Testis (tissue), 3 donors: ENCODE data around the gene PLCL2. TPM values are rescaled to one million over a fixed set of nuclear protein-coding genes. Genes with fewer than 3 reads are reported as not detected.

Source experiments
- DNase-seq: peaks from one replicate; pipeline ENCODE4 v3.0.0-alpha.2; 2019
- H3K27ac ChIP-seq, 2 donors: fragments of 200-600 bp; sonication (generic); one replicate each; pipeline ENCODE4 v1.5.1; 2019
- H3K27me3 ChIP-seq: fragments of 200-600 bp; sonication (generic); one replicate; pipeline ENCODE4 v1.5.1; 2019
- H3K36me3 ChIP-seq: fragments of 200-600 bp; sonication (generic); one replicate; pipeline ENCODE4 v1.5.1; 2017; ENCODE audit warnings: low read depth; ENCODE audit errors: missing control alignments
- H3K4me1 ChIP-seq: fragments of 200-600 bp; sonication (generic); one replicate; pipeline ENCODE4 v1.5.1; 2019
- H3K4me3 ChIP-seq, 2 donors: fragments of 200-600 bp; sonication (generic); one replicate each; pipeline ENCODE4 v1.5.1; 2017 to 2019
- H3K9me3 ChIP-seq: fragments of 200-600 bp; sonication (generic); one replicate; pipeline ENCODE4 v1.5.1; 2017
- POLR2A ChIP-seq: fragments of 450-650 bp; IDR thresholded peaks from one replicate; pipeline ENCODE4 v1.6.1; 2017; ENCODE audit warnings: antibody characterized with exemption, mild to moderate bottlenecking, moderate library complexity
- WGBS, 2 donors: methylation state at CpG; one replicate each; pipeline ENCODE4 v1.1.5; 2018; 5-methylcytosine and 5-hydroxymethylcytosine counted together
- intact Hi-C: fragments of 100-400 bp; cut with DNase I; formaldehyde crosslinking; loops from one replicate; pipeline ENCODE4 v1.15.1; 2023; ENCODE audit warnings: low total_unique reads
- polyA plus RNA-seq: library from polyadenylated mRNA; stranded (reverse); fragments of 350-450 nt; fragmentation: Illumina TruSeq; extraction: RNeasy Lipid Tissue Mini Kit (QIAGEN cat#74804); gene quantifications from one replicate; pipeline ENCODE4 v1.2.3, GENCODE V29; 2014; ENCODE audit warnings: low read depth, low replicate concordance; ENCODE audit not compliant: insufficient read depth
- total RNA-seq, 2 donors: library from RNA; depleted of rRNA; stranded (reverse); fragments of >200 nt; gene quantifications; one replicate each; pipeline ENCODE4 v1.2.3, GENCODE V29; 2016
- TF ChIP-seq, protein P1 (sequence below), 3 experiments: fragments of 450-650 bp in 2 of 3; fragments of 200-600 bp in 1 of 3; sonication (generic) in 1 of 3; IDR thresholded peaks; one replicate each; pipeline ENCODE4 v1.5.1; 2016 to 2019; ENCODE audit warnings: antibody characterized with exemption in 3 of 3, mild to moderate bottlenecking in 2 of 3, moderate library complexity in 1 of 3

PLCL2 gene
- total and polyA plus RNA-seq, 3 donors from 2014 or later: 10.7 to 23.0 (median 15.0) TPM

DNA sequence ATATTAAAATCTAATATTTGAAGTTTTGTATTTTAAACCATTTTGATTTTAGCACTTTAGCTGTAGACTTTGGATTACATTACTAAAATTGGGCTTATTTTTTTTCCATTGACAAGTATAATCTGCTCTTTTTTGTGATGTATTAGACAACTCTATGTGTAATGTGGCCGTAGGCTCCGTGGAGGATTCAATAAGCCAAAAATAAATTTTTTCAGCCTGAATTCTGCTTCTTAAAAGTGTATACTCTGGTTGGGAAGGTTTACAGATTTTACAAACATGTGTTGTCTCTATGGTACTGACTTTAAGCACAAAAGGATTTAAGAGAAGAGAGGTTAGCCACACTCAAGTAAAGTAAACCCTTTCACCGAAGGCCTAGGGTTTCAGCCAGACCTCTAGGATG, 110.8 kb downstream of the PLCL2 start:
- H3K4me1 ChIP-seq: no peaks in the 10 kb centered on the region
- no peaks in the 10 kb centered on the region for H3K36me3 ChIP-seq
- H3K4me3 ChIP-seq: no peak overlapping the region
- no peak for DNase-seq
- intact Hi-C loops: no loop called here
- H3K27me3 ChIP-seq: no peaks in the 10 kb centered on the region
- no peak for TF ChIP-seq POLR2A
- TF ChIP-seq, protein P1, sequence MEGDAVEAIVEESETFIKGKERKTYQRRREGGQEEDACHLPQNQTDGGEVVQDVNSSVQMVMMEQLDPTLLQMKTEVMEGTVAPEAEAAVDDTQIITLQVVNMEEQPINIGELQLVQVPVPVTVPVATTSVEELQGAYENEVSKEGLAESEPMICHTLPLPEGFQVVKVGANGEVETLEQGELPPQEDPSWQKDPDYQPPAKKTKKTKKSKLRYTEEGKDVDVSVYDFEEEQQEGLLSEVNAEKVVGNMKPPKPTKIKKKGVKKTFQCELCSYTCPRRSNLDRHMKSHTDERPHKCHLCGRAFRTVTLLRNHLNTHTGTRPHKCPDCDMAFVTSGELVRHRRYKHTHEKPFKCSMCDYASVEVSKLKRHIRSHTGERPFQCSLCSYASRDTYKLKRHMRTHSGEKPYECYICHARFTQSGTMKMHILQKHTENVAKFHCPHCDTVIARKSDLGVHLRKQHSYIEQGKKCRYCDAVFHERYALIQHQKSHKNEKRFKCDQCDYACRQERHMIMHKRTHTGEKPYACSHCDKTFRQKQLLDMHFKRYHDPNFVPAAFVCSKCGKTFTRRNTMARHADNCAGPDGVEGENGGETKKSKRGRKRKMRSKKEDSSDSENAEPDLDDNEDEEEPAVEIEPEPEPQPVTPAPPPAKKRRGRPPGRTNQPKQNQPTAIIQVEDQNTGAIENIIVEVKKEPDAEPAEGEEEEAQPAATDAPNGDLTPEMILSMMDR (IDR thresholded peaks at IDR 0.05): no peak
- no peaks in the 10 kb centered on the region for H3K9me3 ChIP-seq
- H3K27ac ChIP-seq: no peak overlapping the region
- WGBS, 2 donors: 76 to 87% methylated on average over 3 of the region's 3 CpGs

DNA sequence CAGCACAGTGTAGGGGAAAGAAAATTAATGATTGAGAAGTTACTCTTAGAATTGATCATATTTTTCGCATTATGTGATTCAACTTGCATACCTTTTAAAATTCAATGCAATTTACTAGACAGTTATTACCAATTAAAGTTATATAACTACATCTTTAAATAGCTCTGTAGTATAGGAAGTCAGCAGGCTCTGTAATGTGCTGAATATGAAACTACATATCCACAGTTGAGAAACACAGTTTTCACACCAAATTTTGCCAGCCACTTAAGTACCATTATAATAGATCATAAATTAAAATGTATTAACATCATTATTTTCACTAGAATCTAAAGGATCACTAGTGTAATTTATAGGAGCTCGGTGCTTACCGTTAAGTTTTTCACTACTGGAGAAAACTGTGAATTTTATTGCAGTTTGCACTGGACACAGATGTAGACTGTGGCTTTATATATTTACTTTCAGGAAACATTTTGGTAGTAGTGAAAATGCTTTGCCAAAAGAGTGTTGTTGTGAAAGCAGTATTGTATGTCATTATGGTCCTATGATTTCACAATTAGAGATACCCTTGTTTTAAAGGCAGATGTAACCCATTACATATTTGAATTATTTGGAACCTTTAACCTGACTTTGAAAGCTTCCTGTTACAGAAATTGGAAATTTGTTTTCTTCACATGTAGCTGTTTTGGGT, 113.6 kb downstream of the PLCL2 start:
- no peak for DNase-seq

DNA sequence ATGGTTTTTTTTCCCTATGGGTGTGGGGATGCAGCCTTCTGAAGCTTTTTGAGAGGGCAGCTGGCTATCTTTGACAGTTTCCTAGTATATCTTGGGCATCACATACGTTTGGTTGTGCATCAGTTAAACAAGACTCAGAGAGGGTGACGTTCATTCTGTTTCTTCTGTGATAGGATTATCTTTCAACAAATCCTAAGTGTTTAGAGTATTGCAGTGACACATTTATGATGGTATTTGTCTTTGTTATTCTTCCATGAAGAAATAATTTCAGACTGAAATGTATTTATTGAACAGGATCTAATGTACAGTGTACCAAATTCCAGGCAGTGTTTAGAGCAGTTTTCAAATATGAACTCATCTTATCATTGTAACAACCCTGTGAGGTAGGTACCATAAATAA, 114.4 kb downstream of the PLCL2 start:
- Histone ChIP-seq H3K9me3 (no peaks in the 10 kb centered on the region), H3K4me1 (no peaks in the 10 kb centered on the region), H3K27me3 (no peaks in the 10 kb centered on the region), H3K27ac (no peak overlapping the region), H3K4me3 (no peak overlapping the region), H3K36me3 (no peaks in the 10 kb centered on the region)
- no peak for TF ChIP-seq POLR2A
- TF ChIP-seq, protein P1 (IDR thresholded peaks at IDR 0.05): no peak
- 72 to 82% methylated on average over 2 of the region's 2 CpGs for WGBS, 2 donors
- intact Hi-C loops: no loop called here
- DNase-seq: no peak

More for the DNA sequence above, 113.6 kb downstream of the PLCL2 start:
- H3K9me3 ChIP-seq: no peaks in the 10 kb centered on the region
- H3K4me3 ChIP-seq: no peak overlapping the region
- H3K4me1 ChIP-seq: no peaks in the 10 kb centered on the region
- intact Hi-C loops: no loop called here
- no peak for TF ChIP-seq POLR2A
- TF ChIP-seq, protein P1 (IDR thresholded peaks at IDR 0.05): no peak
- no peaks in the 10 kb centered on the region for H3K36me3 ChIP-seq
- no peak overlapping the region for H3K27ac ChIP-seq
- WGBS, 2 donors: 73 to 77% methylated on average over 3 of the region's 3 CpGs
- H3K27me3 ChIP-seq: no peaks in the 10 kb centered on the region

DNA sequence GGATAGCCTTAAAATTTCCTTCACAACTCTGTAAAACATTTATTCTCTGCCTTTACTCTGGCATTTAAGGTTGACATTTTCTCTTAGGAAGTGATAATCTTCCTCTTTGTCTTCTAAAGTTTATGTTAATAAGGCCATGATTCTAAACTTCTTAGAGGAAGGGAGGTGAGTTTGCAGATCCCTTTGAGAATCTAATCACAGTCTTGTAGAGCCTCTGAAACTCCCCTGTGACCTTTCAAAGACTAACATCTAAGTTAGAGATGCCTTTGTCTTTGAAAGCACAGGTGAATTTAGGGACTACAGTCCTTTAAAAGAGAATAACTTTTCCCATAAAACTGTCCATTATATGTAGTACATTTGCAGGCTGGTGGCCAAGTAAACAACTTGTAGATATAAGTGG, 115.1 kb downstream of the PLCL2 start:
- no peak for DNase-seq
- no peaks in the 10 kb centered on the region for H3K27me3 ChIP-seq

More for the DNA sequence above, 115.1 kb downstream of the PLCL2 start:
- Histone ChIP-seq H3K27ac (no peak overlapping the region), H3K36me3 (no peaks in the 10 kb centered on the region), H3K9me3 (no peaks in the 10 kb centered on the region), H3K4me3 (no peak overlapping the region), H3K4me1 (no peaks in the 10 kb centered on the region)
- no peak for TF ChIP-seq POLR2A
- TF ChIP-seq, protein P1 (IDR thresholded peaks at IDR 0.05): no peak
- intact Hi-C loops: no loop called here
